GM12878 (cell line): ENCODE results near the gene VSTM5. TPM values are rescaled to one million over a fixed set of nuclear protein-coding genes. Genes with fewer than 3 reads are reported as not detected.

Experiments used
- ATAC-seq: fragments of 200-7000 bp; cut with Tn5 transposase; 3 replicates; pipeline ENCODE4 v1.9.1; 2020; ENCODE audit warnings: mild to moderate bottlenecking, moderate library complexity
- BruUV-seq: library from RNA; stranded (reverse); fragments of 400-500 nt; replicated peaks from 2 replicates; lab custom pipeline; 2021; lab: Mats Ljungman, UMichigan
- CTCF ChIA-PET: fragments of 300-600 bp; sonication (Branson Sonifier 250); formaldehyde crosslinking; extraction: SDS; loops from one replicate; lab custom pipeline; 2021; ENCODE audit warnings: inconsistent platforms; lab: Yijun Ruan, JAX
- POLR2A ChIA-PET: fragments of 350-600 bp; formaldehyde crosslinking; extraction: SDS; loops from one replicate; lab custom pipeline; 2021; ENCODE audit warnings: inconsistent platforms; lab: Charles Lee
- RAD21 ChIA-PET: fragments of 300-600 bp; sonication (Branson Sonifier 250); formaldehyde crosslinking; loops from one replicate; lab custom pipeline; 2023; ENCODE audit warnings: antibody characterized with exemption; ENCODE audit not compliant: unreplicated experiment; lab: Charles Lee
- SMC1A ChIA-PET: fragments of 300-600 bp; sonication (Branson Sonifier 250); formaldehyde crosslinking; loops from one replicate; lab custom pipeline; 2023; ENCODE audit not compliant: unreplicated experiment, uncharacterized antibody; lab: Charles Lee
- DNase-seq: peaks from one replicate; pipeline ENCODE4 v3.0.0-alpha.2; 2011; ENCODE audit warnings: low read depth, low spot score
- FAIRE-seq: peaks from 3 replicates; lab custom pipeline; 2011; peaks lifted over from hg19 to GRCh38; lab: Jason Lieb, UNC
- H2AFZ ChIP-seq: 2 replicates; pipeline ENCODE4 v1.6.0; 2011; ENCODE audit warnings: low read depth, low read length, control low read depth; ENCODE audit not compliant: control insufficient read depth
- H3K27ac ChIP-seq: 2 replicates; pipeline ENCODE4 v1.5.1; 2011; ENCODE audit warnings: control low read depth; ENCODE audit not compliant: control insufficient read depth, insufficient read depth
- H3K27me3 ChIP-seq, 2 experiments: replicated peaks in 1 of 2; 2 replicates each; pipeline versions ENCODE4 v1.6.0 to v1.6.1; 2011; ENCODE audit warnings: low read length in 1 of 2; ENCODE audit not compliant: control insufficient read depth in 2 of 2, insufficient read depth in 2 of 2
- H3K36me3 ChIP-seq, 2 experiments: 2 replicates each; pipeline ENCODE4 v1.5.1; 2011; ENCODE audit warnings: low read length in 1 of 2; ENCODE audit not compliant: control insufficient read depth in 2 of 2, insufficient read depth in 2 of 2
- H3K4me1 ChIP-seq: 2 replicates; pipeline ENCODE4 v1.6.1; 2011; ENCODE audit warnings: mild to moderate bottlenecking, low read length, moderate library complexity, mixed read lengths; ENCODE audit not compliant: control insufficient read depth, insufficient read depth
- H3K4me2 ChIP-seq: 2 replicates; pipeline ENCODE4 v1.6.0; 2011; ENCODE audit warnings: control low read depth; ENCODE audit not compliant: control insufficient read depth, insufficient read depth
- H3K4me3 ChIP-seq: fragments of 200-600 bp; sonication (generic); 2 replicates; pipeline ENCODE4 v1.5.1; 2016
- H3K79me2 ChIP-seq: 2 replicates; pipeline ENCODE4 v1.6.0; 2011; ENCODE audit warnings: low read length; ENCODE audit not compliant: control insufficient read depth, insufficient read depth
- H3K9ac ChIP-seq: 2 replicates; pipeline ENCODE4 v1.8.0; 2011; ENCODE audit warnings: low read length, control low read depth, mixed read lengths; ENCODE audit not compliant: control insufficient read depth, insufficient read depth
- H3K9me3 ChIP-seq: replicated peaks from 3 replicates; pipeline ENCODE4 v1.5.1; 2011; ENCODE audit warnings: mild to moderate bottlenecking, low read length; ENCODE audit not compliant: control insufficient read depth, insufficient read depth
- H4K20me1 ChIP-seq: 2 replicates; pipeline ENCODE4 v1.6.0; 2011; ENCODE audit not compliant: control insufficient read depth, insufficient read depth
- ASH2L ChIP-seq: fragments of 300-600, 200-600 bp; sonication (generic); IDR thresholded peaks from 2 replicates; pipeline ENCODE4 v1.6.1; 2017; ENCODE audit warnings: low read depth, mild to moderate bottlenecking, borderline replicate concordance
- BHLHE40 ChIP-seq, 2 experiments: fragments of 450-650 bp in 1 of 2; IDR thresholded peaks; 2 replicates each; pipeline ENCODE4 v1.6.1; 2011 to 2017; ENCODE audit warnings: low read depth in 2 of 2, borderline replicate concordance in 1 of 2, improper control_type of control experiment in 1 of 2, low read length in 1 of 2, mild to moderate bottlenecking in 1 of 2
- BRCA1 ChIP-seq: IDR thresholded peaks from 2 replicates; pipeline ENCODE4 v1.6.1; 2011; ENCODE audit warnings: low read depth, low read length, improper control_type of control experiment
- CHD2 ChIP-seq: IDR thresholded peaks from 2 replicates; pipeline ENCODE4 v1.6.1; 2011; ENCODE audit warnings: low read depth, low read length, improper control_type of control experiment, borderline replicate concordance
- EED ChIP-seq: sonication (generic); IDR thresholded peaks from 2 replicates; pipeline ENCODE4 v1.6.1; 2016; ENCODE audit warnings: antibody characterized with exemption, low read depth
- KDM1A ChIP-seq: fragments of 200-600 bp; sonication (generic); IDR thresholded peaks from 2 replicates; pipeline ENCODE4 v1.6.1; 2016; ENCODE audit warnings: borderline replicate concordance
- KLF5 ChIP-seq: fragments of 450-650 bp; IDR thresholded peaks from 2 replicates; pipeline ENCODE4 v1.6.1; 2014; ENCODE audit warnings: mild to moderate bottlenecking; ENCODE audit not compliant: partially characterized antibody
- MTA3 ChIP-seq: IDR thresholded peaks from 2 replicates; pipeline ENCODE4 v1.6.1; 2012; ENCODE audit warnings: low read length, inconsistent platforms, borderline replicate concordance
- MXI1 ChIP-seq: fragments of 150-350 bp; IDR thresholded peaks from 2 replicates; pipeline ENCODE4 v1.6.1; 2011; ENCODE audit warnings: low read depth, mild to moderate bottlenecking, inconsistent platforms, low read length, improper control_type of control experiment
- NFYB ChIP-seq: IDR thresholded peaks from 2 replicates; pipeline ENCODE4 v1.6.1; 2011; ENCODE audit warnings: low read depth, mild to moderate bottlenecking, low read length, improper control_type of control experiment, moderate library complexity; ENCODE audit not compliant: insufficient read depth
- PAX5 ChIP-seq: IDR thresholded peaks from 2 replicates; pipeline ENCODE4 v1.6.1; 2011; ENCODE audit warnings: low read depth, low read length, borderline replicate concordance
- PML ChIP-seq: IDR thresholded peaks from 2 replicates; pipeline ENCODE4 v1.6.1; 2012; ENCODE audit warnings: low read length, inconsistent platforms
- RUNX3 ChIP-seq: IDR thresholded peaks from 2 replicates; pipeline ENCODE4 v1.6.1; 2012; ENCODE audit warnings: low read length, inconsistent platforms
- TAF1 ChIP-seq: IDR thresholded peaks from 2 replicates; pipeline ENCODE4 v1.6.1; 2011; ENCODE audit warnings: mild to moderate bottlenecking, low read depth, low read length, borderline replicate concordance
- TARDBP ChIP-seq: IDR thresholded peaks from 2 replicates; pipeline ENCODE4 v1.6.1; 2016; ENCODE audit warnings: borderline replicate concordance
- TCF12 ChIP-seq: IDR thresholded peaks from 2 replicates; pipeline ENCODE4 v1.6.1; 2011; ENCODE audit warnings: low read depth, mild to moderate bottlenecking, low read length
- YBX1 ChIP-seq: fragments of 450-650 bp; IDR thresholded peaks from 2 replicates; pipeline ENCODE4 v1.6.1; 2016; ENCODE audit warnings: antibody characterized with exemption
- ZNF24 ChIP-seq: fragments of 450-650 bp; IDR thresholded peaks from 2 replicates; pipeline ENCODE4 v1.6.1; 2017; ENCODE audit warnings: antibody characterized with exemption, mild to moderate bottlenecking
- WGBS: methylation state at CpG from one replicate; pipeline ENCODE4 v1.1.6; 2016; ENCODE audit warnings: low lambda C conversion rate; ENCODE audit not compliant: insufficient replicate concordance, insufficient coverage; ENCODE audit errors: missing lambda C conversion rate; 5-methylcytosine and 5-hydroxymethylcytosine counted together
- in situ Hi-C: fragments of 300-500 bp; cut with MboI; formaldehyde crosslinking; loops from 9 replicates; pipeline ENCODE4 v1.14.3; 2018; ENCODE audit warnings: mixed read lengths
- intact Hi-C: fragments of 100-400 bp; cut with micrococcal nuclease; formaldehyde crosslinking; loops from one replicate; pipeline ENCODE4 v1.14.2; 2022; ENCODE audit not compliant: unreplicated experiment
- polyA plus RNA-seq, 11 experiments: library from polyadenylated mRNA; depleted of rRNA in 4 of 11; unstranded in 6 of 11; stranded (reverse) in 5 of 11; fragments of >200 nt; fragmentation: Nextera tagmentation in 4 of 11; fragmentation: Illumina TruSeq in 1 of 11; extraction: Ambion mirVana in 4 of 11; extraction: Trizol in 1 of 11; gene quantifications; 1 replicate in 1 of 11; 2 replicates in 10 of 11; pipeline versions ENCODE4 v1.2.1 to v1.2.3, GENCODE V29; 2011 to 2016; ENCODE audit warnings: inconsistent platforms in 2 of 11, missing spikeins in 2 of 11, low read depth in 1 of 11
- total RNA-seq, 4 experiments: library from RNA; depleted of rRNA in 3 of 4; stranded (reverse); fragments of >200 nt in 3 of 4; fragmentation: Illumina TruSeq in 1 of 4; extraction: Trizol in 1 of 4; gene quantifications; 2 replicates each; pipeline versions ENCODE4 v1.2.1 to v1.2.3, GENCODE V29; 2013 to 2021
- TF ChIP-seq, protein P1 (sequence below), 3 experiments: IDR thresholded peaks in 2 of 3; conservative IDR thresholded peaks in 1 of 3; 2 replicates each; pipeline ENCODE4 v1.5.1; 2011; ENCODE audit warnings: low read depth in 3 of 3, low read length in 3 of 3, mild to moderate bottlenecking in 3 of 3, control low read depth in 2 of 3, moderate library complexity in 2 of 3, inconsistent platforms in 1 of 3, mixed read lengths in 1 of 3; ENCODE audit not compliant: control insufficient read depth in 2 of 3, insufficient read depth in 1 of 3; ENCODE audit errors: extremely low read depth in 1 of 3
- TF ChIP-seq, protein P2 (sequence below): fragments of 450-650 bp; formaldehyde crosslinking; IDR thresholded peaks from 2 replicates; pipeline ENCODE4 v1.5.0; 2022; ENCODE audit warnings: mild to moderate bottlenecking, missing genetic modification characterization

The VSTM5 gene
- total and polyA plus RNA-seq, 10 of the 15 experiments (the other 5 are each of a cell fraction or from before 2014, with no cell fraction given): not detected

DNA sequence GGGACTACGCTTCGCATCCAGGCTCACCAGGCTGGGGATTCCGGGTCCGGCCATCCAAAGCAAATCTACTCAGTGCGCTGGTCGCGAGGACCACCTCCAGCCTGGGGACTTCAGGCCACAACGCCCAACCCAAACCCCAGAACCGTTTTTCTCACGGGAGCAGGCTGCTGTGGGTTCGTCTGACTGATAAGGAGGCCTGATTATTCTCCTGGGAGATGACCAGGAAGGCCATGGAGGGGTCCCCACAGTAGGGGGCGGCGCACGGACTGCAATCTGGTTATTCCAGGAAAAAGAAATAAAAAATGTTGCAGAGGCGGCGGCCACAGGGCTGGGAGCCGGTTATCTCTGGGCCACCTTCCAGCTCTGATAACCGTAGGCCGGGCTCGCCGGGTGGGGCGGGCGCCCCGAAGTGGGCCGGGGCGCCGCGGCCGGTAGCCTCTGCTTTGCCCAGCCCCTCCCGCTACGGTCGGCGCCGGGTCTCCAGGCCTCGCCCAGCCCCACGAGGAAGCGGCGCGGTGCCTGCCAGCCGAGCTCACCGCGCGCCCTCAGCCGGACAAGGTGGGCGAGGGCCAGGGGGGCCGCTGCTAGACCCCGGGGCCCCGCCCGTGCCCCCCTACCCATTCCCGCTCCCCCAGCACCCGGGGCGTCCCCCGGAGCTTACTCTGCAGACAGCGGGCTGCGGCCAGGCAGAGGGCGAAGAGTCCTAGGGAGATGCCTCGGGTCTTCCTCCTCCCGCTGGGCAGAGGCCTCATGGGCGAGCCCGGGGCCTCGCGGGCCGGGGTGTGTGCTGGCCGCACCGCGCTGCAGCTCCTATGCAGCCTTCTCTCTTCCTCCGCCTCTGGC lies 446 bp downstream of the VSTM5 start:
- BruUV-seq: no TSS peak
- Histone ChIP-seq H3K36me3 (no peaks in the 10 kb centered on the region), H2AFZ (no peak overlapping the region), H3K27me3 (peaks cover 0 to 4% of the 10 kb centered on the region in 2 experiments; a peak in 3 of 4 replicates), H3K4me1 (no peaks in the 10 kb centered on the region), H4K20me1 (no peaks in the 10 kb centered on the region), H3K79me2 (no peaks in the 10 kb centered on the region), H3K4me3 (no peak overlapping the region), H3K9ac (no peak overlapping the region), H3K4me2 (no peak overlapping the region), H3K9me3 (no peaks in the 10 kb centered on the region), H3K27ac (no peak overlapping the region)
- ChIA-PET SMC1A (no interaction called here), POLR2A (no interaction called here), RAD21 (interaction anchor here (0.6 kb wide), 1 partner anchor 169 kb away, joined by 3 read pairs; no protein-coding TSS in a partner anchor), CTCF (interaction anchor here (0.5 kb wide), 1 partner anchor 1046 kb away, joined by 3 read pairs; no protein-coding TSS in a partner anchor)
- ATAC-seq: no peak
- TF ChIP-seq BRCA1: no peak
- no peak for TF ChIP-seq ASH2L
- no peak for TF ChIP-seq KDM1A
- no peak for TF ChIP-seq YBX1
- TF ChIP-seq KLF5: no peak
- no peak for TF ChIP-seq RUNX3
- TF ChIP-seq MTA3: no peak
- no peak for TF ChIP-seq CHD2
- no peak for TF ChIP-seq TCF12
- TF ChIP-seq ZNF24: no peak
- TF ChIP-seq TARDBP: no peak
- no peak for TF ChIP-seq EED
- no peak for TF ChIP-seq MXI1
- TF ChIP-seq, protein P1, sequence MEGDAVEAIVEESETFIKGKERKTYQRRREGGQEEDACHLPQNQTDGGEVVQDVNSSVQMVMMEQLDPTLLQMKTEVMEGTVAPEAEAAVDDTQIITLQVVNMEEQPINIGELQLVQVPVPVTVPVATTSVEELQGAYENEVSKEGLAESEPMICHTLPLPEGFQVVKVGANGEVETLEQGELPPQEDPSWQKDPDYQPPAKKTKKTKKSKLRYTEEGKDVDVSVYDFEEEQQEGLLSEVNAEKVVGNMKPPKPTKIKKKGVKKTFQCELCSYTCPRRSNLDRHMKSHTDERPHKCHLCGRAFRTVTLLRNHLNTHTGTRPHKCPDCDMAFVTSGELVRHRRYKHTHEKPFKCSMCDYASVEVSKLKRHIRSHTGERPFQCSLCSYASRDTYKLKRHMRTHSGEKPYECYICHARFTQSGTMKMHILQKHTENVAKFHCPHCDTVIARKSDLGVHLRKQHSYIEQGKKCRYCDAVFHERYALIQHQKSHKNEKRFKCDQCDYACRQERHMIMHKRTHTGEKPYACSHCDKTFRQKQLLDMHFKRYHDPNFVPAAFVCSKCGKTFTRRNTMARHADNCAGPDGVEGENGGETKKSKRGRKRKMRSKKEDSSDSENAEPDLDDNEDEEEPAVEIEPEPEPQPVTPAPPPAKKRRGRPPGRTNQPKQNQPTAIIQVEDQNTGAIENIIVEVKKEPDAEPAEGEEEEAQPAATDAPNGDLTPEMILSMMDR (IDR thresholded peaks at IDR 0.05 in 2 of 3, conservative IDR thresholded peaks at IDR 0.05 in 1 of 3; ENCODE audit: control insufficient read depth in 2 of 3, extremely low read depth in 1 of 3, insufficient read depth in 1 of 3, low read depth in 3 of 3, low read length in 3 of 3): no peak
- no peak for TF ChIP-seq PAX5
- no peak for TF ChIP-seq NFYB
- no peak for TF ChIP-seq TAF1
- TF ChIP-seq PML: no peak
- TF ChIP-seq BHLHE40 (IDR thresholded peaks at IDR 0.05; ENCODE audit: borderline replicate concordance in 1 of 2, low read depth in 2 of 2, low read length in 1 of 2): no peak
- TF ChIP-seq, protein P2, sequence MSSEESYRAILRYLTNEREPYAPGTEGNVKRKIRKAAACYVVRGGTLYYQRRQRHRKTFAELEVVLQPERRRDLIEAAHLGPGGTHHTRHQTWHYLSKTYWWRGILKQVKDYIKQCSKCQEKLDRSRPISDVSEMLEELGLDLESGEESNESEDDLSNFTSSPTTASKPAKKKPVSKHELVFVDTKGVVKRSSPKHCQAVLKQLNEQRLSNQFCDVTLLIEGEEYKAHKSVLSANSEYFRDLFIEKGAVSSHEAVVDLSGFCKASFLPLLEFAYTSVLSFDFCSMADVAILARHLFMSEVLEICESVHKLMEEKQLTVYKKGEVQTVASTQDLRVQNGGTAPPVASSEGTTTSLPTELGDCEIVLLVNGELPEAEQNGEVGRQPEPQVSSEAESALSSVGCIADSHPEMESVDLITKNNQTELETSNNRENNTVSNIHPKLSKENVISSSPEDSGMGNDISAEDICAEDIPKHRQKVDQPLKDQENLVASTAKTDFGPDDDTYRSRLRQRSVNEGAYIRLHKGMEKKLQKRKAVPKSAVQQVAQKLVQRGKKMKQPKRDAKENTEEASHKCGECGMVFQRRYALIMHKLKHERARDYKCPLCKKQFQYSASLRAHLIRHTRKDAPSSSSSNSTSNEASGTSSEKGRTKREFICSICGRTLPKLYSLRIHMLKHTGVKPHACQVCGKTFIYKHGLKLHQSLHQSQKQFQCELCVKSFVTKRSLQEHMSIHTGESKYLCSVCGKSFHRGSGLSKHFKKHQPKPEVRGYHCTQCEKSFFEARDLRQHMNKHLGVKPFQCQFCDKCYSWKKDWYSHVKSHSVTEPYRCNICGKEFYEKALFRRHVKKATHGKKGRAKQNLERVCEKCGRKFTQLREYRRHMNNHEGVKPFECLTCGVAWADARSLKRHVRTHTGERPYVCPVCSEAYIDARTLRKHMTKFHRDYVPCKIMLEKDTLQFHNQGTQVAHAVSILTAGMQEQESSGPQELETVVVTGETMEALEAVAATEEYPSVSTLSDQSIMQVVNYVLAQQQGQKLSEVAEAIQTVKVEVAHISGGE (CRISPR knock-in tag): no peak
- no peak for FAIRE-seq
- intact Hi-C loops (no loop called here), in situ Hi-C loops (no loop called here)
- DNase-seq: no peak
- WGBS: 37% methylated on average over 50 of the region's 67 CpGs
